ENCODE data around the gene WDR64. TPM values are rescaled to one million over a fixed set of nuclear protein-coding genes. Genes with fewer than 3 reads are reported as not detected.
"Not testable (repeated sequence)": the region's sequence is repeated elsewhere in the genome, so short reads cannot be mapped to it uniquely, and the experiment has no call there.

WDR64 gene
- total RNA-seq, 2 experiments from 2014 or later, result 0.12 TPM

GRCh38 chr1:241733899-241734298 is 81.8 kb downstream of the WDR64 start:
- ATAC-seq, result no peak
- H3K4me1 Mint-ChIP-seq, result no peaks in the 10 kb centered on the region
- no peak overlapping the region for H3K4me3 Mint-ChIP-seq
- no peaks in the 10 kb centered on the region for H3K9me3 Mint-ChIP-seq (ENCODE audit: low read depth)
- H3K36me3 Mint-ChIP-seq, result no peaks in the 10 kb centered on the region
- peaks cover 9% of the 10 kb centered on the region for H3K27me3 Mint-ChIP-seq
- no peak for DNase-seq
- CTCF ChIA-PET, result no interaction called here
- H3K27ac Mint-ChIP-seq, result no peak overlapping the region

GRCh38 chr1:241734533-241734932 is 82.5 kb downstream of the WDR64 start:
- H3K9me3 Mint-ChIP-seq (ENCODE audit: low read depth), result no peaks in the 10 kb centered on the region
- DNase-seq (no peak), ATAC-seq (no peak)
- CTCF ChIA-PET, result no interaction called here
- H3K27me3 Mint-ChIP-seq, result peaks cover 9% of the 10 kb centered on the region
- no peaks in the 10 kb centered on the region for H3K36me3 Mint-ChIP-seq
- H3K27ac Mint-ChIP-seq, result no peak overlapping the region
- no peaks in the 10 kb centered on the region for H3K4me1 Mint-ChIP-seq
- H3K4me3 Mint-ChIP-seq, result no peak overlapping the region

GRCh38 chr1:241735493-241735926 is 83.4 kb downstream of the WDR64 start:
- H3K4me1 Mint-ChIP-seq; DNase-seq; ATAC-seq; H3K4me3 Mint-ChIP-seq; H3K36me3 Mint-ChIP-seq; H3K27me3 Mint-ChIP-seq; H3K9me3 Mint-ChIP-seq (ENCODE audit: low read depth); CTCF ChIA-PET; H3K27ac Mint-ChIP-seq: not testable (repeated sequence)

- ATAC-seq (no peak), DNase-seq (no peak)
- CTCF ChIA-PET, result no interaction called here
- Mint-ChIP-seq H3K27ac (no peak overlapping the region), H3K27me3 (peaks cover 4% of the 10 kb centered on the region), H3K4me1 (no peaks in the 10 kb centered on the region), H3K36me3 (no peaks in the 10 kb centered on the region), H3K9me3 (ENCODE audit: low read depth) (no peaks in the 10 kb centered on the region), H3K4me3 (no peak overlapping the region)
Measured at GRCh38 chr1:241736387-241736786, 84.3 kb downstream of the WDR64 start.

- Mint-ChIP-seq H3K9me3 (ENCODE audit: low read depth) (no peaks in the 10 kb centered on the region), H3K4me3 (no peak overlapping the region), H3K4me1 (no peaks in the 10 kb centered on the region), H3K27ac (no peak overlapping the region), H3K36me3 (no peaks in the 10 kb centered on the region), H3K27me3 (peaks cover 4% of the 10 kb centered on the region)
- CTCF ChIA-PET, result no interaction called here
- no peak for ATAC-seq
- DNase-seq, result no peak
Measured at GRCh38 chr1:241738284-241739078, 86.4 kb downstream of the WDR64 start.

- H3K36me3 Mint-ChIP-seq, result no peaks in the 10 kb centered on the region
Measured at GRCh38 chr1:241742084-241742483, 90.0 kb downstream of the WDR64 start.

GRCh38 chr1:241744591-241744990 is 92.5 kb downstream of the WDR64 start:
- H3K27ac Mint-ChIP-seq, result no peak overlapping the region
- no peaks in the 10 kb centered on the region for H3K9me3 Mint-ChIP-seq (ENCODE audit: low read depth)
- H3K36me3 Mint-ChIP-seq, result no peaks in the 10 kb centered on the region
- DNase-seq (no peak), ATAC-seq (no peak)
- no peak overlapping the region for H3K4me3 Mint-ChIP-seq
- CTCF ChIA-PET, result no interaction called here
- no peaks in the 10 kb centered on the region for H3K4me1 Mint-ChIP-seq
- H3K27me3 Mint-ChIP-seq, result no peaks in the 10 kb centered on the region

More at GRCh38 chr1:241742084-241742483, 90.0 kb downstream of the WDR64 start:
- CTCF ChIA-PET, result no interaction called here
- Mint-ChIP-seq H3K9me3 (ENCODE audit: low read depth) (no peaks in the 10 kb centered on the region), H3K4me3 (no peak overlapping the region), H3K4me1 (no peaks in the 10 kb centered on the region), H3K27me3 (no peaks in the 10 kb centered on the region), H3K27ac (no peak overlapping the region)
- ATAC-seq (no peak), DNase-seq (no peak)

GRCh38 chr1:241747992-241748391 is 95.9 kb downstream of the WDR64 start:
- H3K27me3 Mint-ChIP-seq, result no peaks in the 10 kb centered on the region
- H3K9me3 Mint-ChIP-seq (ENCODE audit: low read depth), result no peaks in the 10 kb centered on the region
- no peak overlapping the region for H3K4me3 Mint-ChIP-seq
- H3K4me1 Mint-ChIP-seq, result no peaks in the 10 kb centered on the region
- no peaks in the 10 kb centered on the region for H3K36me3 Mint-ChIP-seq
- H3K27ac Mint-ChIP-seq, result no peak overlapping the region
- ATAC-seq, result no peak
- no peak for DNase-seq
- CTCF ChIA-PET, result no interaction called here

- Mint-ChIP-seq H3K4me3 (no peak overlapping the region), H3K27ac (no peak overlapping the region)
- CTCF ChIA-PET, result no interaction called here
Measured at GRCh38 chr1:241749041-241749944, 97.2 kb downstream of the WDR64 start.

GRCh38 chr1:241749945-241750695 is 98.0 kb downstream of the WDR64 start:
- no peak for ATAC-seq
- no peak for DNase-seq
- Mint-ChIP-seq H3K9me3 (ENCODE audit: low read depth) (no peaks in the 10 kb centered on the region), H3K27ac (no peak overlapping the region), H3K4me1 (no peaks in the 10 kb centered on the region), H3K27me3 (no peaks in the 10 kb centered on the region), H3K36me3 (no peaks in the 10 kb centered on the region), H3K4me3 (no peak overlapping the region)
- CTCF ChIA-PET, result no interaction called here

More at GRCh38 chr1:241749041-241749944, 97.2 kb downstream of the WDR64 start:
- Mint-ChIP-seq H3K9me3 (ENCODE audit: low read depth) (no peaks in the 10 kb centered on the region), H3K27me3 (no peaks in the 10 kb centered on the region), H3K4me1 (no peaks in the 10 kb centered on the region), H3K36me3 (no peaks in the 10 kb centered on the region)
- DNase-seq, result no peak
- ATAC-seq, result no peak

- H3K4me3 Mint-ChIP-seq, result no peak overlapping the region
- no peak overlapping the region for H3K27ac Mint-ChIP-seq
- no peaks in the 10 kb centered on the region for H3K9me3 Mint-ChIP-seq (ENCODE audit: low read depth)
- CTCF ChIA-PET, result no interaction called here
- no peak for DNase-seq
- no peaks in the 10 kb centered on the region for H3K27me3 Mint-ChIP-seq
- no peaks in the 10 kb centered on the region for H3K36me3 Mint-ChIP-seq
- no peaks in the 10 kb centered on the region for H3K4me1 Mint-ChIP-seq
- ATAC-seq, result no peak
Measured at GRCh38 chr1:241751524-241751923, 99.4 kb downstream of the WDR64 start.

- Mint-ChIP-seq H3K36me3 (no peaks in the 10 kb centered on the region), H3K27me3 (no peaks in the 10 kb centered on the region), H3K4me3 (no peak overlapping the region), H3K9me3 (ENCODE audit: low read depth) (no peaks in the 10 kb centered on the region), H3K4me1 (no peaks in the 10 kb centered on the region), H3K27ac (no peak overlapping the region)
- DNase-seq, result no peak
- ATAC-seq, result no peak
- CTCF ChIA-PET, result interaction anchor here (1.4 kb wide), 1 partner anchor 151 kb away, joined by 3 read pairs; no protein-coding TSS in a partner anchor
Measured at GRCh38 chr1:241762713-241763339, 110.7 kb downstream of the WDR64 start.

- no peak for DNase-seq
- Mint-ChIP-seq H3K27ac (no peak overlapping the region), H3K4me3 (no peak overlapping the region), H3K9me3 (ENCODE audit: low read depth) (no peaks in the 10 kb centered on the region), H3K4me1 (no peaks in the 10 kb centered on the region), H3K36me3 (no peaks in the 10 kb centered on the region), H3K27me3 (no peaks in the 10 kb centered on the region)
- ATAC-seq, result no peak
- CTCF ChIA-PET, result no interaction called here
Measured at GRCh38 chr1:241765390-241765789, 113.3 kb downstream of the WDR64 start.
